Kasumi-1 (cell line): ENCODE data around the gene EXOC3.
A peak's percentile ranks its signal among the peaks of the same experiment; 100 is the strongest.

Experiments
- DNase-seq, 2 experiments: peaks; one replicate each; lab custom pipeline; 2025; lab: John Stamatoyannopoulos, UW

The EXOC3 gene

GRCh38 chr5:407051-407450 lies 35.9 kb upstream of the EXOC3 start:
- DNase-seq: no peak

- DNase-seq: no peak
Observed at GRCh38 chr5:407801-408268, 35.1 kb upstream of the EXOC3 start.

DNA sequence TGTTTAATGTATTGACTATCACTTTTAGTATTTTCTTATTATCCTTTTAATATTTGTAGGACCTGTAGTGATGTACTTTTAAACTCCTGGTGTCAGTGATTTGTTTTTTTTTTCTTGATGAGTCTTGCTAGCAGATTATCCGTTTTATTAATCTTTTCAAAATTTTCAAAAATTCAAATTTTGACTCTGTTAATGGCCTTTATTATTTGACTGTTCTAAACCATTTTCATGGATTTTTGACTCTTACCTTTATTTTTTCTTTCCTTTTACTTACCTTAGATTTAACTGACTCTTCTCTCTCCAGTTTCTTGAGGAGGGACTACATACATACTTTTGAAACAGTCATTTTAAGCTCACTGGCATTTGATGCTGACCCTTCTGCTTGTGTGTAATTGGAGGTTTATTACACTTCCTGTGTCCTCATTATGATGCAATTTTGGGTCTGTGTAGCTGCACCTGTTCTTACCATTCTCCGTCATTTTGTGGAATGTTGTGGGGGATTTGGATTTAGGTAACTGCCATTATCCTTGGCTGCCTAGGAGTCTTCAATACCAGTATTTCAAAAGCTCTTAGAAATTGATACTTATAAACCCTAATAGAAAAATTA lies 32.0 kb upstream of the EXOC3 start:
- no peak for DNase-seq

GRCh38 chr5:411728-412127 lies 31.2 kb upstream of the EXOC3 start:
- DNase-seq: no peak

DNA sequence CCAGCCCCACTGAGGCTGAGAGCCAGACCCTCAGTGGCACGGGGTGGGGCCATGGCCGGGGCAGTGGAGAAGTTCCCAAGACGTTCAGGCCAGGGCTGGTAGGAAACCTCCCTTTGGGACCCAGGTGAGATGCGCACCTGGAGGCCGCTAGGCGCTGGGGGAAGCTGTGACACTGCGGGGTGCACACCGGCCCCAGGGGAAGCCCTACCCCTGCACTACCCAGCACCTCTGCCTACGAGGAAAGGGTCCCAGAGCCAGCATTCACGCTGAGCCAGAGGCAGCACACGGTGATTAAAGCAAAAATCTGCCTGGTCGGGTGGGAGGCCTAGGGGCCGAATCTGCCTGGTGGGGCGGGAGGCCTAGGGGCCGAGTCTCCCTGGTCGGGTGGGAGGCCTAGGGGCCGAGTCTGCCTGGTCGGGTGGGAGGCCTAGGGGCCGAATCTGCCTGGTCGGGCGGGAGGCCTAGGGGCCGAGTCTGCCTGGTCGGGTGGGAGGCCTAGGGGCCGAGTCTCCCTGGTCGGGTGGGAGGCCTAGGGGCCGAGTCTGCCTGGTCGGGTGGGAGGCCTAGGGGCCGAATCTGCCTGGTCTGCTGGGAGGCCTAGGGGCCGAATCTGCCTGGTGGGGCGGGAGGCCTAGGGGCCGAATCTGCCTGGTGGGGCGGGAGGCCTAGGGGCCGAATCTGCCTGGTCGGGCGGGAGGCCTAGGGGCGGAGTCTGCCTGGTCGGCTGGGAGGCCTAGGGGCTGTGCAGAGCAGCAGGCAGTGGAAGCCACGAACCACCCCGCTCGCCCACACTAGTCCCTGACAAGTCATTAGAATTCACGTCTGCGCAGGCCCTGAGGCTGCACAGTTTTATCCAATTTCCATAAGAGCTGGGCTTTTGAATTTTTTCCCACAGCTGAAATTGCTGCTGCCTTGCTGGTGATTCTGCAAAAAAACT lies 27.7 kb upstream of the EXOC3 start:
- DNase-seq: peak; percentile 65 to 75

- no peak for DNase-seq
Observed at GRCh38 chr5:415928-416635, 26.9 kb upstream of the EXOC3 start.

DNA sequence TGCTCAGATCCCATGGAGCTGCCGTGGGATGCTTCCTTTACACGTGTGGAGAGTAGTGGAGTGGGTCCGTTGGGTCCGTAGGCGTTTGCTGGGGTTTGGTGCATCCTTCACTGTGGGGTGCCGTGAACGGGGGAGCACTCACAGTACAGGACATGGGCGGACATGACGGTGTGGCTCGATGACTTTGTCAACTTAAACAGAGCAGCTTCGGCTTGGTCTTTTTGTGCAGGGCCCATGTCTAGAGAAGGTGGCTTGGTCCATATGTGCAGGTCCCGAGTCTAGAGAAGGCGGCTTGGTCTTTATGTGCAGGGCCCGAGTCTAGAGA lies 26.4 kb upstream of the EXOC3 start:
- DNase-seq: no peak

DNA sequence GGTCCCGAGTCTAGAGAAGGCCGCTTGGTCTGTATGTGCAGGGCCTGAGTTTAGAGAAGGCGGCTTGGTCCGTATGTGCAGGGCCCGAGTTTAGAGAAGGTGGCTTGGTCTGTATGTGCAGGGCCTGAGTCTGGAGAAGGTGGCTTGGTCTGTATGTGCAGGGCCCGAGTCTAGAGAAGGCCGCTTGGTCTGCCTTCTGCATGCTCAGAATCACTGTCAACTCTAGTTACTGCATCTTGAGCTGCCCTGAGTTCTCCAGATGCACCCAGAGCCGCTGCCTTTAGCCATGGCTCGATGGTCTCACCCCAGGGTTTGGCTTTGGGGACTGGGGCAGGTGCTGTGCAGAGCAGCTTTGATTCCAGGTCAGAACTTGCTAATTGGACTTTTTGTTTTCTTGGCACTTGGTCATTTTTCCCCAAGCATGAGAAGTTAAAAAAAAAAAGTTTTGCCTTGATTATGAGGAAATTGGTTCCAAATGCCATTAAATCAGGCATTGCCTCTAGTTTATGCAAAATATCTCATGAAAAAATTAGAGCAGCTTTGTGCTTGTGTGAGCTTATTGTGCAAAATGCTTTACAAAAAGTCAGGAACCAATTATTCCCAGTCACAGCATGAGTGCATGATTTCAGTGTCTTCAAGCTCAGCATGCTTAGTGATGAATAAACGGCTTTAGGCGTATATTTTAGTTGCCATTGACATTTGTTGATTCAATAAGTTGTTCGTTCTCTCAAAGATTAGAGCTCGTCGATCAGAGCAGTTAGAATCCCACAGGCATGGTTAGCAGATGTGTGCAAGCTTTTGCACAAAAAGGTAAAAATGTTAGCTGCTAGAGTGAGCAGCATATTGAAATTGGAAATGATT lies 25.4 kb upstream of the EXOC3 start:
- no peak for DNase-seq

- DNase-seq: no peak
Observed at GRCh38 chr5:418162-419121, 24.5 kb upstream of the EXOC3 start.

DNA sequence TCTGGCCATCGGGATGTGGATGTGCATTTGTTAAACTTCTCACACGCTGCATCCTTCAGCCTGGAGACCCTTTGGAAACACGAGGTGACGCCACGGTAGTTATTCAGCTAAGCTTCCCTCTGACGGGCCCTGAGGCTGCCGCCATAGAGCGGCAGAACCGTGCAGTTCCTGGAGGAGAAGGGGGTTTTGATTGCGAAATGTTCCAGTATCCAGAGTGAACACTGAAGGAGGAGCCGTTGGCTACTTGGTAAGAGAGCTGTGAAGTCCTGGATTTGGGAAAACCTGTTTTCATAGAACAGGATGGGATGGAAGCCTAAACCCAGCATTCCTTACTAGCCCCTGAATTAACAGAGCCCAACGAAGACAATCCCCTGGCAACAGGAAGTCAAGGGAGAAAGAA lies 23.0 kb upstream of the EXOC3 start:
- DNase-seq: no peak

DNA sequence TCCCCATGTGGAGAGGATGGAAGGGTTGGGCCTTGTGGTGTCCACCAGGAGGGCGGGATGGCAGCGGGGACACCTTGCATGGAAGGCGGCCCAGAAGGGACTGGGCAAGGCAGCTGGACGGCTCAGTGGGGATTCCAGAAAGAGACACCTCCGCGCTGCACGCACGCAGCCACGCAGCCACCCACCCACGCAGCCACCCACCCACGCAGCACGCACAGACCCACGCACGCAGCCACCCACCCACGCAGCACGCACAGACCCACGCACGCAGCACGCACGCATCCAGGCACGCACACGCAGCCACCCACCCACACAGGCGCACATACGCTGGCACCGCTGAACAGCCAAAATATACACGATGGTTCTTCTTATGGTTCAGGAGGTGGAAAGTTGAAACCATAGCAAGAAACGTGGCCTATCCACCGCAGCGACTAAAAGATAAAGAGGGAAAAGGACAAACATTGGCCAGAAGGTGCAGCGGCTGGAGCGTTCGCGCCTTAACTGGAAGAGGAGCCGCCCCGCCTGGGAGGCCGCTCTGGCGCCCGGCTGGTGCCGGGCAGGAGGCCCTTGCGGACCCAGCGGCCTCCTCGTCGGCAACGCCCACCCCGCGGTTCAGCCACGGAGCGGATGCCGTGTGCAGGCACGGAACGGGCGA lies 22.2 kb upstream of the EXOC3 start:
- no peak for DNase-seq

DNA sequence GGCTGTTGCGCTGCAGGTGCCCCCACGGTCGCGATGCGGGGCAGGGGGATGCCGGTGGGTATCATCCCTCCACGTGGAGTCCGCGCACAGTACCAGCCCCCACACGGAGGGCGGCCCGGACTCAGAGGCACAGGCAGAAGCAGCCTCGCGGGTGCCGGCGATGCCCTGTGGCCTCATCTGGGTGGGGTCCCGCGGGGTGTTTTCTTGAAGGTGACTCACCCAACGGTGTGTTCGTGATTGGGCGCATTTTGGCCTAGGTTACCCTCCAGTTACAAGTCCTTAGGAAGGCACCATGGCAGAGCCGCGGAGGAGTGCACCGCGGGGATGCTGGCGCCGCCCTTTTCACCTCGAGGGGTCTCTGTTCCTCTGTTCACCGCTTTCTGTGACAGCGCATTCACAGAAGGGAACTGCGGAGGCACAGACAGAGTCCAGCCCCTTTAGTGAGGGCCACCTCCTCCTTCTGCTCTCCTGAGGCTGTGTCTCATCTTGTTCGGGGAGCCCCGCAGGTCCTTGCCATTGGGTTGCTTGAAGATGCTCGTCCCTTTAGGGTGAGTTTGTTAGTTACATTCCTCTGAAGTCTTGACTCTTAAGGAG lies 21.6 kb upstream of the EXOC3 start:
- no peak for DNase-seq

- no peak for DNase-seq
Observed at GRCh38 chr5:421901-422300, 21.1 kb upstream of the EXOC3 start.

GRCh38 chr5:422323-423232 lies 20.4 kb upstream of the EXOC3 start:
- no peak for DNase-seq

GRCh38 chr5:423233-423565 lies 19.8 kb upstream of the EXOC3 start:
- DNase-seq: no peak

DNA sequence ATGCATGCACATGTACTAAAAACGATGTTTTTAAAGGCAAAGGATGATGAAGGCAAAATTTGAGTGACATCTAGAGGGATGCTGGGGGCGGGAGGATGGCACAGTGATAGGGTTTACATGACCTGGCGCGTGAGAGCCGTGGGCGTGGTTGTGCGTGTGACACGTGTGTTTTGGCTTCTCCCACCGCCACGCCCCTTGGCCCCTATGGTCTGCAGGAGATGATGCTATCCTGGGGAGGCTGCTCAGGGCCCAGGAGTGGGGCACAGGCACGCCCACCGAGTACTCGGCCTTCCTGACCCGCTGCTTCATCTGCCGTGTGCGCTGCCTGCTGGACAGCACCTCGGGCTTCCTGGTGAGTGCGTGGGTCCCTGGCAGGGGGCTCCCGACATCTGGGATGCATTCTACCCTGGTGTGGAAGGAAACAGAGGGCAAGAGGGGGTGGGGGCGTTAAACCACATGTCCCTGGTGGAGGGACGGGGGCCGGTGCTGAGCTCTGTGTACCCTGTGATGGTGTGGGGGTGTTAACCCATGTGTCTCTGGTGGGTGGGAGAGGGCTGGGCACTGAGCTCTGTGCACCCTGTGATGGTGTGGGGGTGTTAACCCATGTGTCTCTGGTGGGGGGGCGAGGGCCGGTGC lies 19.2 kb upstream of the EXOC3 start:
- DNase-seq: no peak

- DNase-seq: no peak
Observed at GRCh38 chr5:424301-425110, 18.5 kb upstream of the EXOC3 start.

- DNase-seq: peak; percentile 29 to 54
Observed at GRCh38 chr5:425714-426113, 17.3 kb upstream of the EXOC3 start.
